Thyroid gland (tissue), 4 donors: Measurements from ENCODE around the gene FBXO41. TPM values are rescaled to one million over a fixed set of nuclear protein-coding genes. Genes with fewer than 3 reads are reported as not detected.

Source experiments
- DNase-seq, 2 donors: peaks; one replicate each; pipeline ENCODE4 v3.0.0-alpha.2; 2019
- H3K27ac ChIP-seq, 3 donors: fragments of 200-600 bp; sonication (generic); 1 replicate in 2 of 3; 2 replicates in 1 of 3; pipeline ENCODE4 v1.5.1; 2016 to 2019; ENCODE audit warnings: mild to moderate bottlenecking in 1 of 3, moderate library complexity in 1 of 3
- H3K27me3 ChIP-seq: fragments of 200-600 bp; sonication (generic); one replicate; pipeline ENCODE4 v1.5.1; 2019
- H3K36me3 ChIP-seq, 2 donors: fragments of 200-600 bp; sonication (generic); one replicate each; pipeline ENCODE4 v1.5.1; 2016 to 2019
- H3K4me1 ChIP-seq, 2 donors: fragments of 200-600 bp; sonication (generic); one replicate each; pipeline ENCODE4 v1.5.1; 2017 to 2019
- H3K4me3 ChIP-seq, 3 donors: fragments of 200-600 bp; sonication (generic); replicated peaks in 1 of 3; 1 replicate in 2 of 3; 2 replicates in 1 of 3; pipeline ENCODE4 v1.5.1; 2016; ENCODE audit warnings: mild to moderate bottlenecking in 1 of 3
- H3K9me3 ChIP-seq: fragments of 200-600 bp; sonication (generic); one replicate; pipeline ENCODE4 v1.5.1; 2017
- POLR2A ChIP-seq, 2 donors: fragments of 450-650 bp; IDR thresholded peaks; one replicate each; pipeline ENCODE4 v1.6.1; 2017; ENCODE audit warnings: antibody characterized with exemption in 2 of 2, mild to moderate bottlenecking in 2 of 2, moderate library complexity in 1 of 2
- WGBS, 2 donors: methylation state at CpG; one replicate each; pipeline ENCODE4 v1.1.5; 2017; 5-methylcytosine and 5-hydroxymethylcytosine counted together
- intact Hi-C: fragments of 100-400 bp; cut with DNase I; formaldehyde crosslinking; loops from one replicate; pipeline ENCODE4 v1.15.1; 2023
- small RNA-seq: library from RNA; depleted of rRNA; stranded (forward); fragments of <200 nt; gene quantifications from one replicate; pipeline ENCODE3, GENCODE V24; 2016
- total RNA-seq, 4 donors: library from RNA; depleted of rRNA; stranded (reverse); fragments of >200 nt; gene quantifications; one replicate each; pipeline ENCODE4 v1.2.3, GENCODE V29; 2016
- TF ChIP-seq, protein P1 (sequence below), 6 experiments: fragments of 200-600 bp in 3 of 6; fragments of 450-650 bp in 3 of 6; sonication (generic) in 3 of 6; IDR thresholded peaks; one replicate each; pipeline ENCODE4 v1.5.1; 2016 to 2019; ENCODE audit warnings: antibody characterized with exemption in 6 of 6, mild to moderate bottlenecking in 2 of 6, inconsistent platforms in 1 of 6, moderate library complexity in 1 of 6

FBXO41 gene
- total RNA-seq, 4 donors from 2014 or later: 0.79 to 3.8 (median 1.3) TPM

DNA sequence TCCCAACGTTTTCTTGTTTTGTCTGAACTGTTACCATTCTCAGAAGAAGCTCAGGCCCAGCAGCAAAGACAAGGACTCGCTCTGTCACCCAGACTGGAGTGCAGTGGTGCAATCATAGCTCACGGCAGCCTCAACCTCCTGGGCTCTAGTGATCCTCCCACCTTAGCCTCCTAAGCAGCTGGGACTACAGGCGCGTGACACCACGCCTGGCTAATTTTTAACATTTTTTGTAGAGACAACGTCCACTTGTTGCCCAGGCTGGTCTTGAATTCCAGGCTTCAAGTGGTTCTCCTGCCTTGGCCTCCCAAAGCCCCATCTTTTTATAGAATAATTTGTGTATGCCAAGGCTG is 72.2 kb downstream of the FBXO41 start:
- Histone ChIP-seq H3K27ac (no peak overlapping the region), H3K36me3 (no peaks in the 10 kb centered on the region), H3K9me3 (no peaks in the 10 kb centered on the region), H3K27me3 (no peaks in the 10 kb centered on the region), H3K4me1 (peaks cover 12 to 17% of the 10 kb centered on the region in 2 donors), H3K4me3 (no peak overlapping the region)
- 52 to 53% methylated on average over 7 of the region's 7 CpGs for WGBS, 2 donors
- no peak for DNase-seq
- no peak for TF ChIP-seq POLR2A (IDR thresholded peaks at IDR 0.05)
- TF ChIP-seq, protein P1, sequence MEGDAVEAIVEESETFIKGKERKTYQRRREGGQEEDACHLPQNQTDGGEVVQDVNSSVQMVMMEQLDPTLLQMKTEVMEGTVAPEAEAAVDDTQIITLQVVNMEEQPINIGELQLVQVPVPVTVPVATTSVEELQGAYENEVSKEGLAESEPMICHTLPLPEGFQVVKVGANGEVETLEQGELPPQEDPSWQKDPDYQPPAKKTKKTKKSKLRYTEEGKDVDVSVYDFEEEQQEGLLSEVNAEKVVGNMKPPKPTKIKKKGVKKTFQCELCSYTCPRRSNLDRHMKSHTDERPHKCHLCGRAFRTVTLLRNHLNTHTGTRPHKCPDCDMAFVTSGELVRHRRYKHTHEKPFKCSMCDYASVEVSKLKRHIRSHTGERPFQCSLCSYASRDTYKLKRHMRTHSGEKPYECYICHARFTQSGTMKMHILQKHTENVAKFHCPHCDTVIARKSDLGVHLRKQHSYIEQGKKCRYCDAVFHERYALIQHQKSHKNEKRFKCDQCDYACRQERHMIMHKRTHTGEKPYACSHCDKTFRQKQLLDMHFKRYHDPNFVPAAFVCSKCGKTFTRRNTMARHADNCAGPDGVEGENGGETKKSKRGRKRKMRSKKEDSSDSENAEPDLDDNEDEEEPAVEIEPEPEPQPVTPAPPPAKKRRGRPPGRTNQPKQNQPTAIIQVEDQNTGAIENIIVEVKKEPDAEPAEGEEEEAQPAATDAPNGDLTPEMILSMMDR (IDR thresholded peaks at IDR 0.05): no peak
- intact Hi-C loops: no loop called here

DNA sequence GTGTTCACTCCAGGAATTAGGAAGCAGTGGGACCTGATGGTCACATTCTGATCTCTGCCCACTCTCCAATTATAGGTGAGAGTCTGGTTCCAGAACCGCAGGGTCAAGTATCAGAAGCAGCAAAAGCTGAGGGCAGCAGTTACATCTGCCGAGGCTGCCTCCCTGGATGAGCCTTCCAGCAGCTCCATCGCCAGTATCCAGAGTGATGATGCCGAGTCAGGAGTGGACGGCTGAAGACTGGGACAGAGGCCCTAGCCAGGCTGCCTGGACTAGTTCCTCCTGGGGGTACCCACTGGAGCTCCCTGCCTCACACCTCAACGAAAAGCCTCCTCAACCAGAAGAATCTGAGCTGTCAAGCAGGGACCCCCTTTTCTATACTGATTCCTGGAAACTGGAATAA is 73.6 kb downstream of the FBXO41 start:
- Histone ChIP-seq H3K36me3 (no peaks in the 10 kb centered on the region), H3K27ac (no peak overlapping the region), H3K27me3 (peaks cover 6% of the 10 kb centered on the region), H3K4me1 (peaks cover 12 to 17% of the 10 kb centered on the region in 2 donors), H3K9me3 (no peaks in the 10 kb centered on the region), H3K4me3 (no peak overlapping the region)
- DNase-seq: no peak
- TF ChIP-seq POLR2A (IDR thresholded peaks at IDR 0.05): no peak
- TF ChIP-seq, protein P1 (IDR thresholded peaks at IDR 0.05): no peak
- intact Hi-C loops: no loop called here
- 89 to 92% methylated on average over 6 of the region's 6 CpGs for WGBS, 2 donors

DNA sequence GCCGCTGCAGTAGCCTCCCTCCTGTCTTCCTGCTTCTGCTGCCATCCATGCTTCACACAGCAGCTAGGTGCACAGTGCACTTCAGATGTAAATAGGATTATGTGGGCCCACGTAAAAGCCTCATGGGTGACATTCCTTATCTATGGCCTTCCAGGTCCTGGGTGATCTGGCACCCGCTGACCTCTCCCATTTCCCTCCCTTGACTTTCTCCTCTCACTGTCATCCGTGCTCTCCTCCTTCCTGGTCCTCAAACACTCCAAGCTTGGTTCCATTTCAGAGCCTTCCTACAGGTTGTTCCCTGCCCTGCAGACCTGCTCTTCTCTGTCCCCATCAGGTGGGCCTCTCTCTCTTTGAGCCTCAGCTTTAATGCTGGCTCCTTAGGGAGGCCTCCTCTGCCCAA is 74.3 kb downstream of the FBXO41 start:
- Histone ChIP-seq H3K27ac (no peak overlapping the region), H3K4me1 (peaks cover 8 to 14% of the 10 kb centered on the region in 2 donors), H3K27me3 (peaks cover 11% of the 10 kb centered on the region), H3K36me3 (no peaks in the 10 kb centered on the region), H3K4me3 (no peak overlapping the region), H3K9me3 (no peaks in the 10 kb centered on the region)
- 72 to 79% methylated on average over 4 of the region's 4 CpGs for WGBS, 2 donors
- DNase-seq: no peak
- TF ChIP-seq POLR2A (IDR thresholded peaks at IDR 0.05): no peak
- TF ChIP-seq, protein P1 (IDR thresholded peaks at IDR 0.05): no peak
- intact Hi-C loops: no loop called here

- no peak for DNase-seq
- no peaks in the 10 kb centered on the region for H3K9me3 ChIP-seq
- H3K27ac ChIP-seq: no peak overlapping the region
- peaks cover 11% of the 10 kb centered on the region for H3K27me3 ChIP-seq
- no peak overlapping the region for H3K4me3 ChIP-seq
- WGBS, 2 donors: 67 to 79% methylated on average over 3 of the region's 3 CpGs
- no peaks in the 10 kb centered on the region for H3K36me3 ChIP-seq
- H3K4me1 ChIP-seq: peaks cover under 1 to 9% of the 10 kb centered on the region in 2 donors
- intact Hi-C loops: no loop called here
- TF ChIP-seq POLR2A (IDR thresholded peaks at IDR 0.05): no peak
- TF ChIP-seq, protein P1 (IDR thresholded peaks at IDR 0.05): no peak
Observed at GRCh38 chr2:73208258-73208657, 76.0 kb downstream of the FBXO41 start.

GRCh38 chr2:73205611-73206010 is 78.7 kb downstream of the FBXO41 start:
- H3K4me3 ChIP-seq: no peak overlapping the region
- intact Hi-C loops: no loop called here
- no peaks in the 10 kb centered on the region for H3K9me3 ChIP-seq
- no peak overlapping the region for H3K27ac ChIP-seq
- WGBS, 2 donors: 69 to 71% methylated on average over 6 of the region's 6 CpGs
- H3K27me3 ChIP-seq: peaks cover 11% of the 10 kb centered on the region
- DNase-seq: no peak
- H3K36me3 ChIP-seq: no peaks in the 10 kb centered on the region
- TF ChIP-seq POLR2A (IDR thresholded peaks at IDR 0.05): no peak
- TF ChIP-seq, protein P1 (IDR thresholded peaks at IDR 0.05): no peak
- H3K4me1 ChIP-seq: peaks cover 11 to 14% of the 10 kb centered on the region in 2 donors

Small RNA genes within 50 kb of the gene (small RNA-seq; reads per million reads assigned to genes)
- gene RNU6-111P: not detected

Other genes with a start within 250 kb of the FBXO41 start
- 10 to 100 TPM; 10.3 to 17.2 (median 16.5) TPM for gene SFXN5, start 212.8 kb downstream of the FBXO41 start, total RNA-seq
- 10 to 100 TPM; 34.4 to 39.4 (median 37.3) TPM for gene RAB11FIP5, start 171.5 kb downstream of the FBXO41 start, total RNA-seq
- not detected for gene NOTO, start 81.9 kb downstream of the FBXO41 start, total RNA-seq
- gene SMYD5, start 70.2 kb downstream of the FBXO41 start, total RNA-seq: 10 to 100 TPM; 14.4 to 18.1 (median 16.2) TPM
- gene PRADC1, start 51.2 kb downstream of the FBXO41 start, total RNA-seq: 10 to 100 TPM; 14.3 to 65.2 (median 33.2) TPM
- gene CCT7, start 50.2 kb downstream of the FBXO41 start, total RNA-seq: 100 to 1,000 TPM; 160 to 205 (median 189) TPM
- not detected for gene EGR4, start 9.1 kb upstream of the FBXO41 start, total RNA-seq
- 10 to 100 TPM; 38.7 to 66.6 (median 44.4) TPM for gene ALMS1, start 101.4 kb upstream of the FBXO41 start, total RNA-seq